GM12892 (cell line): Measurements from ENCODE around the gene PGAP2.

Experiments
- POLR2A ChIP-seq: IDR thresholded peaks from 2 replicates; pipeline ENCODE4 v1.6.1; 2011; ENCODE audit warnings: low read depth, low read length, control low read depth
- POLR2AphosphoS5 ChIP-seq: IDR thresholded peaks from 2 replicates; pipeline ENCODE4 v1.6.1; 2011; ENCODE audit warnings: low read depth, low read length, control low read depth
- TAF1 ChIP-seq: IDR thresholded peaks from 2 replicates; pipeline ENCODE4 v1.6.1; 2011; ENCODE audit warnings: low read depth, mild to moderate bottlenecking, control low read depth, low read length, borderline replicate concordance

DNA sequence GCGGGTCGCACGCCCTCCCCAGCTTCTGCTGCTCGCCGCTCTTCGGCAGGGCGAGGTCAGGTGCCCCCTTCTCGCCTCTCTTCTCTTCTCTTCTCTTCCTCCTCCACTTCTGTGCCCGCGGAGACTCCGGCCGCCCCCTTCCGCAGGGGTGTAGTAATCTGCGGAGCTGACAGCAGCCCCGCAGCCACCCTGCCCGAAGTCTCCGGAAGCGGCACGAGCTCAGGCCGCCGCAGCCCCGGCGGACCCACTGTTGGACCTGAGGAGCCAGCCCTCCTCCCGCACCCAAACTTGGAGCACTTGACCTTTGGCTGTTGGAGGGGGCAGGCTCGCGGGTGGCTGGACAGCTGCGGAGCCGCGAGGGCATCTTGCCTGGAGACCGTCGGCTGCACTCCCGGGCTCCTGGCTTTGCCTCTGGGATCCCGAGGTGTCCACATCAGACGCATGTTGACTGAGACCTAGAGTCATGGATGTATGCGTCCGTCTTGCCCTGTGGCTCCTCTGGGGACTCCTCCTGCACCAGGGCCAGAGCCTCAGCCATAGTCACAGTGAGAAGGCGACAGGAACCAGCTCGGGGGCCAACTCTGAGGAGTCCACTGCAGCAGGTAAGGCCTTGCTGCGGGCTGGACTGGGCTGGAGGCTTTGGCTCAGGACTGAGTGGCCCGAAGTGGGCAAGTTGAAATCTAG lies 47.6 kb downstream of the PGAP2 start:
- TF ChIP-seq POLR2A (no peak), POLR2AphosphoS5 (no peak), TAF1 (no peak)
